NCI-H2029 treated with DMSO at 0.1 percent for 48 hours (cell line): Measurements from ENCODE around the gene EBLN2.

Source experiments
- DNase-seq: peaks from one replicate; lab custom pipeline; 2025; lab: John Stamatoyannopoulos, UW

Gene EBLN2

DNA sequence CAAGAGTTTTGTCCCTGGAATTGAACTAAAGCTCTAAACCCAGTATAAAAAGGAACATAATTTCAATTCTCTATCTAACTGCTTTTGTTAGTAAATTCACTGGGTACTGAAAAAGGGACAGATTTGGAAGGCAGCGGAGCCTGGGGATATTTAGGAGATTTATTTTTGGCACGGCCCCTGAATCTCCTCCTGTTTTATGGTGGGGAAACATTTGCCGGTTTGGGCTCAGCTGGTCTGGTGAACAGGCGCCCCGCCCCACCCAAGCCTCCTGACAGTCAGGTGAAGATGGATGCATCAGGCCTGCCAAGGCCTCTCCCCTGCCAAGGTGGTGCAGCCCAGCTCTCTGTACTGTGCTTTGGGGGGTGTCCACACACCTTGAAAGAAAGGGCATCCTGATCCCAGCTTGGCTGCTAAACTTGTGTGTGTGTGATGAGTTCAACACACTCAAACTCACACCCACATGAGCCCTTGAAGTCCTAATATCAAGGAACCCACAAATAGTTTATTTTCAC, 46.3 kb downstream of the EBLN2 start:
- DNase-seq = no peak

DNA sequence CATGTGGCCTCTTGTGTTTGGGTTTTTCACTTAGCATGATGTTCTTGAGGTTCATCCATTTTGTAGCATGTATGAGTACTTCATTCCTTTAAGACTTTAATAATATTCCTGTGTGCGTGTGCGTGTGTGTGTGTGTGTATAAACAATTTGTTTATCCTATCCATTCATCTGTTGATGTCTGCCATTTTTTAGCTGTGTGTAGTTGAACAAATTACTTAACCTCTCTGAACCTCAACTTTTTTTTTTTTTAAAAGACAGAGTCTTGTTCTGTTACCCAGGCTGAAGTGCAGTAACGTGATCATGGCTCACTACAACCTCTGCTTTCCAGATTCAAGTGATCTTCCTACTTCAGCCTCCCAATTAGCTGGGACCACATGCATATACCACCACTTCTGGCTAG, 47.3 kb downstream of the EBLN2 start:
- no peak for DNase-seq

GRCh38 chr3:73110530-73110929, 49.1 kb downstream of the EBLN2 start:
- DNase-seq = no peak
